ENCODE measurements around the gene CREB5.
A peak's percentile ranks its signal among the peaks of the same experiment; 100 is the strongest.
"Not testable (repeated sequence)": the region's sequence is repeated elsewhere in the genome, so short reads cannot be mapped to it uniquely, and the experiment has no call there.

The CREB5 gene

GRCh38 chr7:28793381-28794085 is 381.2 kb downstream of the CREB5 start:
- DNase-seq, result no peak

DNA sequence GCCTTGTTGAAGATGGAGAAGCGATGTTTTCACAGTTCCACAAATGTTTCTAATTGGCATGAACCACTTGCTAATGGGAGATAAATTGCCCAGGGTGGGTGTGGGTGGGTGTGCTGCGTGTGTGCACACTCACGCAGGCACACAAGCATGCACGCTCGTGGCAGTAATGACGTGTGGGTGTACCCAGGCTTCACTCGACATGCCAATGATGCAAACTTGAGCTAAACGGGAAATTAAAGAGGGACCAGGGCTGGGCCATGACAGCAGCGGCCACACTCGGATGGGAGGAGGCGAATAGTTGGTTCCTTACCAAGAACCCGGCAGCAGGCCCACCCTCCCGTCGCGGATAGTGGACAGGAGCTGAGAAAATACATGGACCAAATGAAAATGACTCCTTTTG is 386.0 kb downstream of the CREB5 start:
- DNase-seq, result no peak

GRCh38 chr7:28799619-28800018 is 387.3 kb downstream of the CREB5 start:
- peak in 1 of 2 donors; percentile 24 for DNase-seq

DNA sequence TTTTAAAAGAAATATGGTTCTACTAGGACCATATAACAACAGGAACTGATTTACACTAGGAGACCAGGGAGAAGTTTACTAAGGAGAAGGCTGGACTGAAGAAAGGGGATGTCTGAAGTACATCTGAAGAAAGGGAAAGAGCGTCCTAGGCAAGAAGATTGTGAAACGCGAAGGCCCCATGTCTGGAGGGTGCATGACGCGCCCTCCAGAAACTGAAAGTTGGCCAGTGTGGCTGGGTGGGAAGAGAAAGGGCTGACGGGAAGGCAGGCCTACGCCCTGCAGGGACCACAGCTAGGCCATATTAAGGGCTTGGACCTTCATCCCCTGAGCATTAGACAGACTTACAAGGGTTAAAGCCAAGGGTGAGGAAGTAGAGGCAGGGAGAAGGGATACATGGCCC is 387.8 kb downstream of the CREB5 start:
- DNase-seq, result peak; percentile 89 to 91

DNA sequence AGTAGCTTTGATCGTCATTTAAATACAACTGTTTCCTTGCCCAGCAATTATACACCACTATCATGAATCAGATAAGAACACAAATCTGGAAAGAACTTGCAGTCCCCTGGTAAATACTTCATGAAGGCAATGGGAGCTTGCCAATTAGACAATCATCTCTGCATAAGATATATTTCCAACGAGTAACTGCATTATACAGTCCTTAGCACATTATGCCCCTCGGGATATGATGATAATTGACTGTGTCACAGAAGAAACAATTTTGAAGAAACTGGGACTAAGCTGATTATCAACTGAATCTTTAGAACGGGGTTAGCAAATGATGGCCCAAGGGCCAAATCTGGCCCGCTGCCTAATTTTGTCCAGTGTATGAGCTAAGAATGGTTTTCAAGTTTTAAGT is 390.1 kb downstream of the CREB5 start:
- DNase-seq, result no peak

DNA sequence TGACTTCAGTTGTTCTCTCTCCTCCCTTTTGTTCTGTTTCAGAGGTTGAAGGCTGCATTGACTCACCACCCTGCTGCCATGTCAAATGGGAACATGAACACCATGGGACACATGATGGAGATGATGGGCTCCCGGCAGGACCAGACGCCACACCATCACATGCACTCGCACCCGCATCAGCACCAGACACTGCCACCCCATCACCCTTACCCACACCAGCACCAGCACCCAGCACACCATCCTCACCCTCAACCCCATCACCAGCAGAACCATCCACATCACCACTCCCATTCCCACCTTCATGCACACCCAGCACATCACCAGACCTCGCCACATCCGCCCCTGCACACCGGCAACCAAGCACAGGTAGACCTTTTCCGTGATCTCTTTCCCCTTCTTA is 391.8 kb downstream of the CREB5 start:
- DNase-seq, result no peak

DNA sequence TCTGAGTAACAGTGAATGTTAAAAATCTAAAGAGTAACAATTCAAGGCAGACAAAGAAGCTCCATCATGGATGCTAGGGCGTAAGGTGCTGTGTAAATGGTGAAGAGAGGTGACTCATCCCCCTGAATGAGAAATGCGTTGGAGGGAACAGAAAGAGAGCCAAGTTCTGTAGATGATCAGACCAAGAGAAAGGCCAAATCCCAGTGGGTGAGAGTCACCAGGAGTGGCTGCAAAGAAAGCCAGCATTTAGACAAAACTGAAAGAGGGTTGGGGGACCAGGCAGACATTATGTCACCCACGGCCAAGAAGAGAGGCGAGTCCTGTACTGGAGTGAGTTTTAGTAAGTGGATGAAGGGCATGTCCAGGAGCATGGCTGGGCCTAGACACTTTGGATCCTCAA is 392.7 kb downstream of the CREB5 start:
- no peak for DNase-seq

GRCh38 chr7:28806841-28807240 is 394.5 kb downstream of the CREB5 start:
- no peak for DNase-seq

- no peak for DNase-seq
Measured at GRCh38 chr7:28807396-28807994, 395.2 kb downstream of the CREB5 start.

- DNase-seq, result no peak
Measured at GRCh38 chr7:28808796-28809533, 396.6 kb downstream of the CREB5 start.

DNA sequence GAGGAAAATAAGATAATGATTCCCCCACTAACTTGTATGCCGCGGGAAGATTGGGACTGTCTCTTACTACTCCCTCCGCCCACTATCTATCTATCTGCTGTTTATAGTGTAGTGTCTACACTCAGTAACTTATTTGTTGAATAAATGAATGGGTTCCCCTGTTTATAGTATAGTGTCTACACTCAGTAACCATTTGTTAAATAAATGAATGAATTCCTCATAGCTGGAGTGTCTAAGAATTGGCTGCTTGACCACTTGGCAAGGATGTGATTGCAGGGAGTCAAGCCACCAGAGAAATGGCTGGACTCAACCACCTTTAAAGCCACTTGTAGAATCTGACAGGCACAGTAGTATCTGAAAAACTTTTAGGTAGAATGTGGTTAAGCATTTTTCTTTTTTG is 398.7 kb downstream of the CREB5 start:
- no peak for DNase-seq

- peak; percentile 42 to 57 for DNase-seq
Measured at GRCh38 chr7:28811701-28812430, 399.5 kb downstream of the CREB5 start.

DNA sequence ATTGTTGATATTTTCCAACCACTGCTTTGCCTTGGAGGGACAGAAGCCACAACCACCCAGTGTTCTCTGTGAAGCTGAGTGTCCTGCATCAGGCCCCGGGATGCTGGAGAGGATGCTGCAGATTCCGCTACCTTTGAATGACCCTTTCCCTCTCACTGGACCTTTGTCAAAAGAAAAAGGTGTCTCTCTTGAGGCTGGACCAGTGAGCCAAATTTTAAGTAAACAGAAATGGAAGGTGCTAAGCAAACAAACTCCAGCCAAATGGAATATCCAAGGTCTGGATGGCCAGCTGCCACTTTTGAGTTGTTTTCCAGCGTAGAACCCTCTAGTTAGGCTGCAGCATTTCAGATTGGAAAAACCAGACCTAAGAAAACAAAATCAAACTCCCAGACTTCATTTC is 400.3 kb downstream of the CREB5 start:
- DNase-seq, result no peak

GRCh38 chr7:28813243-28813962 is 401.1 kb downstream of the CREB5 start:
- no peak for DNase-seq

GRCh38 chr7:28815369-28815927 is 403.1 kb downstream of the CREB5 start:
- DNase-seq, result no peak

- DNase-seq, result no peak
Measured at GRCh38 chr7:28815928-28816373, 403.6 kb downstream of the CREB5 start.

GRCh38 chr7:28818996-28819395 is 406.7 kb downstream of the CREB5 start:
- no peak for DNase-seq

- DNase-seq, result no peak
Measured at GRCh38 chr7:28823582-28823981, 411.3 kb downstream of the CREB5 start.

DNA sequence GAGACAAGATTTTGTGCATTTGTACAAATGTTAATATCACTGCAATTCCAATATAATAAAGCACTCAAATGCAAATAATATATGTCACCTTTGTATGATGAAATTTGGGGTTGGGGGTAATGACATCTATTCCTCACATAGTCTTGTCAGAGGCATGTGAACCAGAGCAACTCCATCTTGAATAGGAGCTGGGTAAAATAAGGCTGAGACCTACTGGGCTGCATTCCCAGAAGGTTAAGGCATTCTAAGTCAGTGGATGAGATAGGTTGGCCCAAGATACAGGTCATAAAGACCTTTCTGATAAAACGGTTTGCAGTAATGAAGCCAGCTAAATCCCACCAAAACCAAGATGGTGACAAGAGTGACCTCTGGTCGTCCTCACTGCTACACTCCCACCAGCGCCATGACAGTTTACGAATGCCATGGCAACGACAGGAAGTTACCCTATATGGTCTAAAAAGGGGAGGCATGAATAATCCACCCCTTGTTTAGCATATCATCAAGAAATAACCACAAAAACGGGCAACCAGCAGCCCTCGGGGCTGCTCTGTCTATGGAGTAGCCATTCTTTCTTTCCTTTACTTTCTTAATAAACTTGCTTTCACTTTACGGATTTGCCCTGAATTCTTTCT is 413.6 kb downstream of the CREB5 start:
- DNase-seq, result not testable (repeated sequence)

- DNase-seq, result no peak
Measured at GRCh38 chr7:28830846-28831245, 418.5 kb downstream of the CREB5 start.

- no peak for DNase-seq
Measured at GRCh38 chr7:28832669-28833068, 420.4 kb downstream of the CREB5 start.

- no peak for DNase-seq
Measured at GRCh38 chr7:28835800-28836199, 423.5 kb downstream of the CREB5 start.
